Peyer's patch (tissue), 4 donors: ENCODE data around the gene ZMYND12.

ENCODE experiments used
- CTCF ChIP-seq, 6 experiments: fragments of 450-650 bp in 4 of 6; fragments of 200-600 bp in 2 of 6; sonication (generic) in 1 of 6; IDR thresholded peaks; one replicate each; pipeline ENCODE4 v1.5.1; 2017 to 2019; ENCODE audit warnings: antibody characterized with exemption in 6 of 6, mild to moderate bottlenecking in 3 of 6, moderate library complexity in 1 of 6
- POLR2A ChIP-seq, 2 donors: fragments of 450-650 bp; IDR thresholded peaks; one replicate each; pipeline ENCODE4 v1.5.1; 2017; ENCODE audit warnings: antibody characterized with exemption in 2 of 2, mild to moderate bottlenecking in 2 of 2, moderate library complexity in 2 of 2

DNA sequence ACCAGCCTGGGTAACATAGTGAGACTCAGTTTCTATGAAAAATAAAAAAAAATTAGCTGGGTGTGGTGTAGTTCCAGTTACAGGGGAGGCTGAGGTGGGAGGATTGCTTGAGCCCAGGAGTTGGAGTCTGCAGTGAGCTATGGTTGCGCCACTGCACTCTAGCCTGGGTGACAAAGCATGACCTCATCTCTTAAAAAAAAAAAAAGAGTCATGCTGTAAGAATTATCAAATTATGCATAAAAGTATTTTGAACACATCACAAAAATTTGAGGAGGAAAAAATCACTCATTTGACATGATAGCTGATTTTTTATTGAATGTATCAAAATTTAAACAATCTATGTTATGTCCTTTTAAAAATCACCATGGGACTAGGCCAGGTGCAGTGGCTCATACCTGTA lies 25.1 kb upstream of the ZMYND12 start:
- no peak for TF ChIP-seq CTCF (IDR thresholded peaks at IDR 0.05)
- no peak for TF ChIP-seq POLR2A (IDR thresholded peaks at IDR 0.05)
